DMS 273 (cell line): ENCODE data around the gene ZGPAT.
A peak's percentile ranks its signal among the peaks of the same experiment; 100 is the strongest.

ENCODE experiments used
- DNase-seq: peaks from one replicate; lab custom pipeline; 2025; ENCODE audit not compliant: unreplicated experiment; lab: John Stamatoyannopoulos, UW

ZGPAT gene

DNA sequence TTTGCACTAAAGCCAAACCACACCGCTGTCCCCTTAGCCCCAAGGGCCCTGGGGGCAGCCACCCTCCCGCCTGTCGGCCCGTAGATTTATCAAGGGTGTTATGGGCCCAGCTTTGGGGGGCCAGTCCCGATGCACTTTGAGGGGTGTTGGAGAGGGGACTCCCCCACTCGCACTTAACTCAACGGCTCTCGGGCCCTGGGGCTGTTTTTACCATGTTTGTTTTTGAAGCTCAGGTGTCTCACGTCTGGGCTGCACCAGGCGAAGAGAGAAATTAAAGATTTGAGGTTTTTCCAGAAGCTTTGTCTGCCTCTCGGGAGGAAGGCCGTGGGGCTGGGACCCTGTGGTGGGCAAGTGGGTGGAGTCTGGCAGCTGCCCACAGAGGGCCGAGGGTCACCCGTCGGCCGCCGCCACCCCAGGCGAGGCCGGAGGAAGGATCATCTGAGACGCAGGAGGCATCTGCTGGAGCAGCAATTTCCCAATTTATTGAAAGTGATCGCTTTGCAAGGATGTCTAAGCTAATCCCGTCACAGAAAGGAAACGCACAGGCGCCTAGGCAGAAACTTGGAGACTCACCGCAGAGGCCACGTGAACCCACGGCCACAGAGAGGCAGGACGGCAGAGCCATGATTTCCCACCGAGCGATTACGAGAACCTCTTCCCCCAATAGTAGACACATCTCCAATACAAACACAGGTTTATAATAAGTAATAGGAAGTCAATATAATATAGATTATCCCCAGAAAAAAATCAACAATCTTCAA is 35.6 kb downstream of the ZGPAT start:
- DNase-seq = no peak

DNA sequence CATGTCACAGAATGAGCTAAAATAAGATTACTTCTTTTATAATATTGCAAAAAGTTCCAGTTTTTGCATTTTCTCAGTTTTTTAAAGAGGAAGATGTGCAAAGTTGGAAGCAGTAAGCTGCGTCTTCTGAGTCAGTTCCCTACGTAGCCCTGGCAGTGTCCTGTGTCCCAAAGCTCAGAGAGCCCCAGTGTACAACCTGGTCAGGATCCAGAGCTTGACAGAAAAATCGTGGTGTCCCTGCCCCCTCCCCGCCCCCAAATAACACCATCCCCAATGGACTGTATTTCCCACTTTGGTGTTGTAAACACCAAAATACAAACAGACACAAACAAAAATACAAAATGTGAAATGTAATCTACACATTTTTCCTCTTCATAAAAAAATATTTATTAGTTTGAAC is 36.3 kb downstream of the ZGPAT start:
- no peak for DNase-seq

DNA sequence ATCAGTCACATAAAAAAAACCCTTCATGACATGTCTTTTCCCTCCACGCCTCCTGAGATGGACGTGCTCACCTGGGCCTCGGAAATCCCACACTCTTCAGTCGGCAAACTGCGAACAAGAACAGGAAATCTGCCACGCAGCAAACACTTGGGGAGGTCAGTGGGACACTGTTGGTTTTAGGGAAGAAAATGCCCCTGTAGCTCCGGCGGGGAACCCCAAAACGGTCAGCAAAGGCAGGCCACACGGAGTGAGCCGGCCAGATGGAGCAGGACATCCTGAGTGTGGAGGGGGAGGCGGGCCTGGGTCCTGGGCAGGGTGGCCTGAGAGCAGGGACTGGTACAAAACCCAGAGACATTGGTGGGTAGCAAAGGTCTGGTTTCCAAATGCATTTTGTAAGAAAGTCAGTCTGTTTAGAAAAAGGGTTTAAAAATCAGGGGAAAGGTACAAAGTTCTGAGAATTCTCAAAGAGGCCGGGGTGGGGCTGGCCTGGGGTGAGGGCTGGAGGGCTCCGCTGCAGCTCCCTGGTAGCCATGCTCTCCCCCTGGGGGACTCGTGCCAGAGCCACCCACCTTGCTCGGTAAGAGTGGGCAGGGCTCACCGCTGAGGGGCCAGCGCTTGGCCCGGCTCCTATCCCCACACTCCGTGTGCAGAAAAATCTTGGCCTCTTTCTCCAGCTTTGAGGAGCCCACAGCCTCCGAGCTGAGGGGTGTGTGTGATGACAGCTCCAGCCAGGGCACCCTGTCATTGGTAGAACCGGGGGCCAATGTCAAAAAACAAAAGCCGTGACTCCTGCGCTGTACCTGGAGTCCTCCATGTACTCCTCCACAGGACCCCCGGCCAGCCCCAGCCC is 37.0 kb downstream of the ZGPAT start:
- DNase-seq = no peak

DNA sequence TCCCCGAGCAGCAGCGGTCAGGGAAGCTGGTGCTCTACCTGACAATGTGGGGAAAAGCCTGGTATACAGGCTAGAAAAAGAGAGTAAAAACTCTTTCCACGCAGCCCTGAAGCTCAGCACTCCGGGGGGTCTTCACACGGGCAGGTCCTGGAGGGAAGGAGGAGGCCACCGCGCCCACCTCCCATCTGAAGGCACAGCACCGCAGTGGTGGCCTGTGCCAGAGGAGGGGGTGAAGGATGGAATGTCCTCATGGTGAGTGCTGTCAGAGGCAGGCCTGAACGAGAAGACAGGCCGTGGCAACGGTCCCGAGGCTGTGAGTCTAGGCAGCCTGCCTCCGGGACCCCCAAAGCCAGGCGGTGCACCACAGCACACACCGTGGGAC is 37.6 kb downstream of the ZGPAT start:
- DNase-seq = no peak

DNA sequence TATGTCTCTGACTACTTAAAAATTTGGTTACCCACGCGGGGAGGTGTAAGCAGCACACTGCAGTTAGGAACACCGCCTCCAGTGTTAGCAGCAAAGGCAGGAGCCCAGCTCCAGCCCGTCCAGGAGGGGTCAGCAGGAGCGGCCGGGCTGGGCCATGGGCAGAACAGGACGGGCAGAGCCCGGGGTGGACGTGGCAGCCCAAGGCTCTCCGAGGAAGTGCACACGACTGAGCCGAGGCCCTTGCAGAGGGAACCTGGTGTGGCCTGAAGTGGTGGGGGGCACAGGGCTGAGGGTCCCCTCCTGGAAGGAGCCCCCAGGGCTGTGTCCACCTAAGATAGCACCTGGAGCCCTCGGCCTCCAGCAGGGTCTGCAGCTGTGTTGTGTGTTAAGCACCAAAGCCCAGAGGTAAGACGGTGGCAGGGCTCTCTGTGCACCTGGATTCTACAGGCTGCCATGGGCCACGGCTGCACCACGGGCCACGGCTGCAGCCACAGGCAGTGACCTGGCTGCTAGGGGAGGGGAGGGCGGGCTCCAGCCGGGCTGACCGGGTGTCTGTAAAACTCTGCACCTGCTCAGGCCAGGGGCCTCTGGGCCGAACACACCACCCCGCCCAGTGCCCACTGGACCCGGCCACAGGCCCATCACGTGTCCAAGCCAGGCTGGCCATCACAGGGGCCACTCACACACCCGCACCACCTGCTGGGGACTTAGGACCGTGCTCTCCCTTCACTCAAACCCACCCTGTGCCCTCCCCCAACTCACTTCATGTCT is 38.3 kb downstream of the ZGPAT start:
- DNase-seq = no peak

DNA sequence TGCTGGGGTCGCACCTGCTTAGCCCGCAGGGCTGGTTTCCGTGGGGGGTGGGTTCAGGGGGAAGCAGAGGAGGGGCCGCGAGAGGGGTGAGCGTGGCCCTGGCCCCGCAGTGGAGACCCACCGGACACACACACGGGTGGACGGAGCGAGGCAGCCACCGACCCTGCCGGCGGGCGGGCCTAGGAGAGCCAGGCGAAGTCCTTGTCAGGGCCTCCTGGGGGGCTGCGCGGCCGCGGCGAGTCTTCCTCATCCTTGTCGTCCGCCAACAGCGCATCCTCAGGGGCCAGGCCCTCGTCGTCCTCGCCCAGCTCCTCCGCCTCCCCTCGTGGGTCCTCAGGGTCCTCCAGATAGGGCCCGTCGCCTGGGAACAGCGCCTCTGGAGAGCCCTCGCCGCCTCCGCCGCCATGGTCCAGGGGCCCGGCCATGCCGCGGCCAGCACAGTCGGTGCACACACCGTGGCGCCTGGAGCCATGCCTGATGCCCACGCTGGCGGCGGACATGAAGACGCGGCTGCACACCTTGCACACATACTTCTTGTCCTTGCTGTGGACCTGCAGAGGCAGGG is 39.0 kb downstream of the ZGPAT start:
- no peak for DNase-seq

DNA sequence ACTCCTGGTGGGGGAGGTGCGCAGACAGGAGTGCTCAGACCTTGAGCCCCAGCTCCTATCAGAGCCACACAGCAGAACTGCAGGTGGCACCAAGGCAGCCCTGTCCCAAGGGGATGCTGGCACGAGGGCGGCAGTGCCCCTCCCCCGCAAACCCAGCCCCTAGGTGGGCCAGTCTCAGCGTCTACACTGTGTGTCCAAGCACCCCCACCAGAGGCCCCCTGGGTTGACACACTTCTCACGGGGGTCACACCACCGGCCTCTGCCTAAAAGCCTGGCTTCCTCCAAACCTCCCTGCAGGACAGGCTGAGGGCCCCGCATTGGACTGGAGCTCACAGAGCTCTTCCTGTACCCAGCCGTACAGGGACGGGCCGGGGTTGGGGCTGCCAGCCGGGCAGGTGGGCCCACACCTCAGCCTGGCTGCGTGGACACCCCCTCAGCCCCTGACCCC is 39.8 kb downstream of the ZGPAT start:
- no peak for DNase-seq

DNA sequence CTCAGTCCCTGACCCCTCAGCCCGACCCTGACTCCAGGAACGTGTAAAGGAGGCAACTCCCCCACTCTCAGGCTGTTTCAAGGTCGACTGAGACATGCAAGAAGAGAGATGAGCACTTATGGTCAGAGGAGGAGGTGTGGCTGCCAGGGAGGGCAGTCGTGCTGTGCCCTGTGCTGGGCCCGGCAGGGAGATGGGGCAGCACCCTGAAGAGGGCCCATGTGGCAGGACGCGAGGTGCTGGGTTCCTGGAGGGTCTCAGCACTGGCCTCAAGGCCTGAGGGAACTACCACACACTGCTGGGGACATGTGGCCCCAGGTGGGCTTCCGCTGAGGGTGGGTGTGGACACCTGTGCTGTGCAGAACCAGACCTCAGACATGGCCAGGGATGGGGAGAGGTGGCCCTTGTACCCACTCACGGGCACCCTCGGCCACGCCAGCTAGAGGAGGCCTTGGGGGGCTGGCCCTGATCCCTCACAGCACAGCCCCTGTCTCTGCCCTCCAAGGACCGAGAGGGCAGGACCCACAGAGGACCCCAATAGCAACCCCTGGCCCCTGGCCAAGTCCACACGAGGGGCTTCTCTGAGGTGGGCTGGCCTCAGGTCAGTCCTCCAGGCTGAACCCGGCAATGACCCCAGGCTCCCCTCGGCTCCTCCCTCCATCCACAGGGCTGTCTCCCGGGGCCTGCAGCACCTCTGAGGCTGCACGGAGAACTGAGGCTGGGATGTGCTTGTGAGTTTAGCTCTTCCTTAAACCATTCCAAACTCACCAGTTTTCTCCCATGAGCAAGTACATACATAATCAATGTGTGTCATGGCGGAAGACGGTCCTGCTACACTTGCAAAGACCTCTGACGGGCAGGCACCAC is 40.5 kb downstream of the ZGPAT start:
- no peak for DNase-seq

DNA sequence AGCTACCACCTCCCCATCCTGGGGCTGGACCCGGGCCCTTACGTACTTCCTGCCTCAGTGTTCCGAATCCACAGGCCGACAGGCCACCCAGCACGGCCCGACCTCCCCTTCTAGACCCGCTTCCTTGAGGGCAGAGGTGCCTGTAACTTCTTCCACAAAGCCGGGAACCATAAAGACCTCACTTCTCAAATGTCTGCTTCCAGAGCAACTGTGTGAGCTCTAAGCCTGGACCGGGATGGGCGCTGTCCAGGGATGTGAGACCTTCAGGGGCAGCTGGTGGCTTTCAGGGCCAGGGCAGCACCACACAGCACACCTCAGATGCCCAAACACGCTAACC is 41.1 kb downstream of the ZGPAT start:
- DNase-seq = no peak

DNA sequence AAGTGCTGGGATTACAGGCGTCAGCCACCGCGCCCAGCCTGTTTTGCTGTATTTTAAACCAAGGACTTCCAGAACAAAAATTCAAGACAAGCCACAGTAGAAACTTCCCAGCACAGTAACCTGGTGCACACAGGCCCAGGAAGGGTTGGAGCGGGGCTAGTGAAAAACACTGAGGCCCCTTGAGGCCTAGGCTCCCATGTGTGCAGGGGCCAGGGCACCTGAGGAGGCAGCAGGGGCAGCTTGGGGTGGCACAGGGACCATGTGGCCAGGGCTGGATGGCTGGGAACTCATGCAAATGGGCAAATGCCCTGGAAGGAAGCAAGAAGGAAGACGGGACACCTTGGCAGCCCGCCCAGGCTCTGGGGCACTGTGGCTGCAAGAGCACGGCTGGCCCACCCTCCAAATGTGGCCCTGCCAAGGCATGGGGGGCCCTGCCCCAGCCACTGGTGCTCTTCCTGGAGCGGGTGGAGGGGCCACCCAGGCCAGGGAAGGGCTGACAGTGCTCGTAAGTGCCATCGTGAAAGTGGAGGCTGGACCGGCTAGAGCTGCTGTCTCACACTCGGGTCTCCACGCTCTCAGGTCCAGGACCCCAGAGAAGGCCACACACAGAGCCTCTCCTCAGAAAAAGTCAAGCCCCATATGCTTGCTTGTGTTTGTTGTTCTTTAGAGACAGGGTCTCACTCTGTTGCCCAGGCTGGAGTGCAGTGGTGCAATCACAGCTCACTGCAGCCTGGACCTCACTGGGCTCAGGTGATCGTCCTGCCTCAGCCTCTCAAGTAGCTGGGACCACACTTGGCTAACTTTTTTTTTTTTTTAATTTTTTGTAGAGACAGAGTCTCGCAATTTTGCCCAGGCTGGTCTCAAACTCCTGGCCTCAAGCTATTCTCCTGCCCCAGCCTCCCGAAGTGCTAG is 42.0 kb downstream of the ZGPAT start:
- peak; percentile 47 for DNase-seq

DNA sequence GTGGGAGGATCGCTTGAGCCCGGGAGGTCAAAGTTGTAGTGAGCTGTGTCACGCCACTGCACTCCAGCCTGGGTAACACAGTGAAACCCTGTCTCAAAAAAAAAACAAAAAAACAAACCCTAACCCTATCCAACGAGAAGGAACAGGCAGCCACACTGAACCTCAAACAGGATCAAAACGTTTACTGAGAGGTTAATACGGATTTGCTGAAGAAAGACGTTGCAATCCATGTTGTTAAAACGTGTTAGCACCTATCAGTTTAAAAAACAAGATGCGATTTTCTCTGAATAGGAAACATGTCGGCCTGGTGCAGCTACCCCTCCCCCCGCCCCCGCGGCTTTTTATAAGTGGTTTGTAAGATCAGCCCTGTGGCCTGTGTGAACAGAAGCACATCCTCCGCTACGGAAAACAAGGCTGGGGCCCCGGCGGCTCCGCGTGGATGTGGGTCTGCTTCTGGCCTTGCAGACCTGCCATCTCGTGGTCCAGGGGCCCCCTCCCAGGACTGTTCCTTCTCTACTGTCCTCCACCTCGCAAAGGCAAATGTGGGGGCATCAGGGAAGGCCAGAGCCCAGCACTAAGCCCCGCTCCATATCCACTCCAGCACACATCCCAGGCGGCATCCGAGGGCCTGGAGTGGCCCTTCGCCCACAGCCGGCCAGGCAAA is 43.1 kb downstream of the ZGPAT start:
- no peak for DNase-seq

DNA sequence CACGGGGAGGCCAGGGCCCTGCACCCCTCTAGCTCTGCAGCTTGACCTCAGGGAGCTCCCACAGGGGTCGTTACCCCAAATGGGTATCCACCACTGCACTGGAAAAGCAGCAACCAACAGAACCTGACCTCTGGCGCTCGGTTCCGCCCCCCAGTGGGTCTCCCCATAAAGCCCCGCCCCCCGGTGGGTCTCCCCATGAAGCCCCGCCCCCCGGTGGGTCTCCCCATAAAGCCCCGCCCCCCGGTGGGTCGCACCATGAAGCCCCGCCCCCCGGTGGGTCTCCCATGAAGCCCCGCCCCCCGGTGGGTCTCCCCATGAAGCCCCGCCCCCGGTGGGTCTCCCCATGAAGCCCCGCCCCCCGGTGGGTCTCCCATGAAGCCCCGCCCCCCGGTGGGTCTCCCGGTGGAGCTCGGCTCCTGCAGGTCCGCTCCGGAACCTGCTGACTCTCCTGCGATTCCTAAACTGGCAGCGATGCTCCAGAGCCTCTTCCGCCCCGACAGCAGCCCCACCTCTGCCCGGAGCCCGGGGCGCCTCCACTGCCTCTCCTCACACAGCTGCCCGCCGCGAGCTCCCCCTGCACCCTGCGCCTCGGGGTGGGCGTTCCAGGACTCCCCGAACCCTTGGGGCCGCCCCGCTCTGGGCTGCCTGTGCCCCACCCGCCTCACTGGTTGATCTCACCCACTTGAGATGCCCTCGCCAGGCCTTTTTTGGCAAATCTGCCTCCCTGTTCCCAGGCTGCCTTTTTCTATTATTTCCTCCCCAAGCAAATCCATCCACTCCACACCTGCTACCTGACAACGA is 43.8 kb downstream of the ZGPAT start:
- no peak for DNase-seq

DNA sequence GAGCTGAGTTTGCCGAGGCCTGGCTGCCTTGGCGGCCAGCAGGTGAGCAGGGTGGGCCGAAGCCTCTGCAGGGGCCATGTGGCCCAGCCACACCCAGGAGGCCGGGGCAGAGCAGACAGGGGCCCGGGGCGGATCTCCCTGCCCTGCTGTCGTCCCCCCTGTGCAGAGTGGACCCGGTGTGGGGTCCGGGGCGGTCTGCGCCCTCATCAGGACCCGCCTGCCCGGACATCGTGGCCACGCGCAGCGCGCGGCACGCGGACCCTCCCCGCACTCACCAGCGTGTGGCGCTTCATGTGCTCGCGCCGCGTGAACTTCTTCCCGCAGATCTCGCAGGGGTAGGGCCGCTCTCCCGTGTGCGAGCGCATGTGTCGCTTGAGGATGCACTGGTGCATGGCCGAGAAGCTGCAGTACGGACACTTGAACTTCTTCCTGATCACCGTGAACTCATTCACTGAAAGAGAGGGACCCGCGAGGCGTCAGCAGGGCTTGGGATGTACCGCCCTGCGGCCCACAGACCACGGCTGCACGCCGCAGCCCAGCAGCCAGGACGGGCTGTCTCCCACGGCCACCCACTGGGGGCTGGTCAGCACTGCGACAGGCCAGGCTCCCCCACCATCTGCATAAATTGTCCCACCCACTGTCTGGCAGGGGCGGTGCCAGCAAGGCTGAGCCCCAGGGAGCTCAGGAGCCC is 44.7 kb downstream of the ZGPAT start:
- DNase-seq = no peak

DNA sequence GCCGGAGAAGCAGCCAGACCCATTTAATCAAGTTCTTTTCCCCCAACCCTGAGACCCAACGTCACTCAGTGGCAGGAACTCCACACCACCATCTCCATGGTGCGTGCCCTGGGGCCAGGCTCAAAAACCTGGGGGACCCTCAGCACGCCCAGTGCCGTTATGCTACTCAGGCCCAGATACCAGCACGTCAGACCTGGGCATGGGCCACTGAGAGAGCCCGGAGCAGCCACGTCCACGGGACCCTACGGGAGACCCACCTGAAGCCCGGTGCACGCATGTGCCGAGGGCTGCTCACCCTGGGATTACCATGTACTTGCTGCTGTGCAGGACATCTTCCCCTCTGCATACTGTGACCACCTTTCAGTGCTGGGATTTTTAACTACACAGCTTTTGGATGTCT is 45.5 kb downstream of the ZGPAT start:
- DNase-seq = no peak

DNA sequence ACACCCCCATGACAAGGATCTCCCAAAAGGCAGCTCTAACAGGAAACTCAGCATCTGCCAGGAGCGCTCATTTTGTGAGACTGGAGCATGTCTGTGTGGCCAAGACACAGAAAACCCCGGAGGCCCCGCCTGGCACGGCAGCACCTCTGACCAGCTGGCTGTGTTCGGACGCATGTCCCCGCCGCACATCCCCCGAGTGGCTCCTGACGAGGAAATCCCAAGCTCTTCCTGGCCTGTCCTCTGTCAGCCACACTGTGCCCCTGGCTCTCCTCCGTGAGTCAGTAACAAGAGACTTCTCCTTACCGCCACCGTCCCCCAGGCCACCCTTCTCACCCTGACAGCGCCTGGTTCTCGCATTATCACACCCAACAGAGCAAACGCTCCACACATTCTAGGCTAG is 46.2 kb downstream of the ZGPAT start:
- DNase-seq = no peak

DNA sequence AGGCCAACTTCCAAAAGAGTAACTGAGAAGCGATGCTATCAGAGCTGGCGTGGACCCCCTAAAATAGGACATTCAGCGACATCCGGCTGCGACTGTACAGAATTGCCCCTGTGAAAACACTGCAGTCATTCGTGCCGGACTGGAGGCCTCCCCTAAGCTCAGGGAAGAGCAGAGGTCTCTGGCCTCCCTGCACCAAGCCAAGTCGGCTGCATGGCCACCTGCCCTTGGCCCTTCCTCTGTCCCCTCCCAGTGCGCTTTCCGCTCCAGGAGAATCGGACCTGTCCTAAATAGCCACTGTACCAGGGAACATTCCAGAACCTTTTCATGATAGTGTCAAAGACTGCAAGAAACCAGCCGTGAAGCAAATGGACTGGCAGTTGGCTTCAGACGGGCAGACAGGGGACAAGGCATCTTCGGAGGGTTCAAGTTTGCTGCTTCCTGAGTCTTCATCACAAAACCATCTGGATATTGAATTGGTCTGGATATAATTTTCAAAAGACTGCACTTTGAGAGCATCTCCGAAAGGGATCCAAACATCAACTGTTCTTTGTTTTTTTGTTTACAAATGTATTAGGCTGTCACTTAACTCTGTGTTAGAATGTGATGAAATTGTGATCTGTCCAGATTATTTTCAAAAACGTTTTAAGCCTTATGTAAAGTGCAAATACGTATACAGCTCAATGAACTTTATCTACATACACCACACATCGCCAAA is 48.3 kb downstream of the ZGPAT start:
- DNase-seq = no peak

DNA sequence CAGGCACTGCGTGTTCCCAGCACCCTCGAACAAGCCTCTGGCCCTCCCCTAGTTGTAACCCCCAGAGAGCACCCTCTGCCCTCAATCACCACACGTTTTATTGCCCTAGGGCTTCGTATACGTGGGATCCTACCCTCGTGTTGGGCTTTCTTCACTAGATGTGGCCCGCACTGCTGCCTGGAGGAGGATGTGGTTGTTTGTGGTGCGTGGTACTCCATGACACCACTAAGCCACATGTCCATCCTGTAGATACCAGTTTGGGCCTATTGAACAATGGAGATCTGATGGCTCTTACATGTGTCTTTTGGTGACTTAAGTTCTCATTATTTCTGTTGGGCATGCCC is 48.8 kb downstream of the ZGPAT start:
- no peak for DNase-seq
